T-cell (primary cell): Measurements from ENCODE around the gene CDH13. TPM values are rescaled to one million over a fixed set of nuclear protein-coding genes. Genes with fewer than 3 reads are reported as not detected.

Experiments
- ATAC-seq, 4 experiments: fragments of 200-7000 bp in 3 of 4; fragments of 150-1000 bp in 1 of 4; cut with Tn5 transposase; replicated peaks in 1 of 4; 1 replicate in 3 of 4; 2 replicates in 1 of 4; pipeline ENCODE4 v1.10.0; 2021; ENCODE audit warnings: moderate library complexity in 3 of 4, mild to moderate bottlenecking in 2 of 4, moderate number of reproducible peaks in 1 of 4
- CTCF ChIA-PET, 2 donors: fragments of 300-600 bp; sonication (Branson Sonifier 250); formaldehyde crosslinking; loops; one replicate each; lab custom pipeline; 2022; ENCODE audit warnings: antibody characterized with exemption in 2 of 2; lab: Charles Lee
- POLR2A ChIA-PET, 2 donors: fragments of 300-600 bp; sonication (Branson Sonifier 250); formaldehyde crosslinking; loops; one replicate each; lab custom pipeline; 2022; ENCODE audit warnings: antibody characterized with exemption in 2 of 2; lab: Charles Lee
- DNase-seq, 35 experiments: peaks; one replicate each; pipeline versions ENCODE4 v3.0.0 to v3.0.0-alpha.2; 2013 to 2023
- H3K27ac ChIP-seq: one replicate; pipeline ENCODE4 v1.5.1; 2013; ENCODE audit warnings: low read length
- H3K27me3 ChIP-seq, 2 experiments: replicated peaks in 1 of 2; 1 replicate in 1 of 2; 2 replicates in 1 of 2; pipeline versions ENCODE4 v1.6.1 to v1.7.0; 2013; ENCODE audit warnings: low read length in 1 of 2, mixed read lengths in 1 of 2; ENCODE audit not compliant: control insufficient read depth in 2 of 2, insufficient read depth in 2 of 2; ENCODE audit errors: extremely low read depth in 1 of 2
- H3K36me3 ChIP-seq, 2 donors: 1 replicate in 1 of 2; 2 replicates in 1 of 2; pipeline versions ENCODE4 v1.6.1 to v1.7.0; 2013; ENCODE audit warnings: low read length in 1 of 2; ENCODE audit not compliant: control insufficient read depth in 2 of 2, insufficient read depth in 1 of 2; ENCODE audit errors: extremely low read depth in 1 of 2
- H3K4me1 ChIP-seq, 2 experiments: 1 replicate in 1 of 2; 2 replicates in 1 of 2; pipeline versions ENCODE4 v1.6.1 to v1.7.0; 2013; ENCODE audit warnings: low read length in 2 of 2, mixed read lengths in 1 of 2; ENCODE audit not compliant: insufficient read depth in 2 of 2, control insufficient read depth in 1 of 2; ENCODE audit errors: extremely low read depth in 1 of 2
- H3K4me3 ChIP-seq, 2 donors: 1 replicate in 1 of 2; 2 replicates in 1 of 2; pipeline versions ENCODE4 v1.5.1 to v1.7.0; 2013; ENCODE audit warnings: mild to moderate bottlenecking in 2 of 2, low read length in 1 of 2, moderate library complexity in 1 of 2; ENCODE audit not compliant: control insufficient read depth in 1 of 2; ENCODE audit errors: extremely low read depth in 1 of 2
- H3K9me3 ChIP-seq: 2 replicates; pipeline ENCODE4 v1.7.0; 2013
- H3K27ac Mint-ChIP-seq, 2 donors: one replicate each; pipeline ENCODE4 v1.8.0; 2020 to 2021; ENCODE audit warnings: mild to moderate bottlenecking in 2 of 2, mixed read lengths in 2 of 2
- H3K27me3 Mint-ChIP-seq, 2 donors: one replicate each; pipeline ENCODE4 v1.8.0; 2021 to 2022; ENCODE audit warnings: mixed read lengths in 2 of 2
- H3K36me3 Mint-ChIP-seq: one replicate; pipeline ENCODE4 v1.8.0; 2021; ENCODE audit warnings: mixed read lengths
- H3K4me1 Mint-ChIP-seq, 3 donors: one replicate each; pipeline ENCODE4 v1.8.0; 2020 to 2022; ENCODE audit warnings: mixed read lengths in 3 of 3, mild to moderate bottlenecking in 1 of 3
- H3K4me3 Mint-ChIP-seq, 3 donors: one replicate each; pipeline ENCODE4 v1.8.0; 2020 to 2022; ENCODE audit warnings: mild to moderate bottlenecking in 3 of 3, mixed read lengths in 3 of 3, moderate library complexity in 3 of 3
- H3K9me3 Mint-ChIP-seq, 3 donors: one replicate each; pipeline ENCODE4 v1.8.0; 2020 to 2022; ENCODE audit warnings: mixed read lengths in 3 of 3
- WGBS: methylation state at CpG from one replicate; pipeline ENCODE4 v1.1.5; 2013; ENCODE audit warnings: missing lambda C conversion rate; ENCODE audit not compliant: insufficient coverage; 5-methylcytosine and 5-hydroxymethylcytosine counted together
- total RNA-seq, 35 experiments: library from RNA in 6 of 35; stranded (reverse) in 6 of 35; fragments of 120-200 nt in 1 of 35; gene quantifications; one replicate each; pipeline versions ENCODE4 v1.2.1 to v1.2.4 and lab custom pipeline; 2013 to 2026

Gene CDH13
- total RNA-seq, 5 donors from 2014 or later (not counting 1 experiment from before 2014, with no cell fraction given): not detected

DNA sequence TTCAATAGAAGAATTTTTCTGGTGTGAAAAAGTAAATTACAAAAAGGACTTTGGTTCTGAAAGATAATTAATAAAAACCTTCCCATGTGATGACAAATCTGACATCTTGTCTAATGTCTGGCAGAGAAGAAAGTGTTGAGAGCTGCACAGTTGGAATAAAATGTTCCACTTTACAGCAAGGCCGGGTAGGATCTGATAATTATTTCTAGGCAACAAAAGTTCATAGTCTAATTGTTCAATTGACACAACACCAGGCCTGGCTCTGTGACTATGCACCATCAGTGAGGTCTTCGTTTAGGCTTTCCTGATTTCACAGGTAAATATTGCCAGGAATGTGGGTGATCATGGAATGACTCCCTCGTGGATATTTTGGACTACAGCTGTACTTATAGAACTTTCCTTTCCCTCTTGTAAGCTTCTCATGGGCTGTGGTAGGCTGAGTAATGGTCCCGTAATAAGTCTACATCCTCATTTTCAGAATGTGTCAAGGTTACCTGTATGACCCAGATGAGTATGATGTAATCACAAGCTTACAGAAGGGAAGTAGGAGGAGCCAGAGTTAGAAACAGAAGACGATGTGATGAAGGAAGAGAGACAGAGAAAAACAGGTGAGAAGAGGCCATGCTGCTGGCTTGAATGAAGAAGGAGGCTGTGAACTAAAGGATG lies 217.0 kb downstream of the CDH13 start:
- no peaks in the 10 kb centered on the region for H3K9me3 ChIP-seq
- Mint-ChIP-seq H3K36me3 (no peaks in the 10 kb centered on the region), H3K4me3 (no peak overlapping the region), H3K9me3 (peaks cover 0 to 12% (median 4%) of the 10 kb centered on the region in 3 donors), H3K27me3 (peaks cover 0 to 2% of the 10 kb centered on the region in 2 donors), H3K4me1 (no peaks in the 10 kb centered on the region), H3K27ac (no peak overlapping the region)
- H3K36me3 ChIP-seq: no peaks in the 10 kb centered on the region
- no peak overlapping the region for H3K27ac ChIP-seq
- ChIA-PET POLR2A (no interaction called here), CTCF (no interaction called here)
- peaks cover 0 to 5% of the 10 kb centered on the region in 2 experiments for H3K27me3 ChIP-seq
- H3K4me3 ChIP-seq: no peak overlapping the region
- ATAC-seq (no peak), DNase-seq (no peak)
- no peaks in the 10 kb centered on the region for H3K4me1 ChIP-seq
- WGBS: 80% methylated on average over 1 of the region's 5 CpGs

DNA sequence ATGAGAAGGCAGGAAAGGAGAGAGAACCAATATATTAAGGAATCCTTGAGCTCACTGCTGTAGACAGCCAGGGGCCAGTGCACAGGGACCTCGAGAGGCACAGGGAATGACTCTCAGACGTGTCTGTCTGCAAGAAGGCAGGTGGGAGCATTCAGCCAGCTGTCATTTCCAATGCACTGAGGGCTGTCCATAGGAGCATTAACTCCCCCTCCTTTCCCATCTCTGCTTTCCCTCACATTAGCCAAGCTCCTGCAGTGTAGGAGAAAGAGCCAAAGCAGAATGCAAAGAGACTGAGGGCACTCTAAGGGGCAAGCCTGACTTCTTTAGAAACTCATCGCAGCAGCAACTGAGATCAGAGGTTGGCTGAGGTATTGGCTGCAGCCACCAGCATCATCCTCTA lies 218.3 kb downstream of the CDH13 start:
- H3K27me3 ChIP-seq: no peaks in the 10 kb centered on the region
- ChIA-PET POLR2A (no interaction called here), CTCF (interaction anchor here in 1 of 2 donors (0.7 kb wide), 1 partner anchor 110 kb away, joined by 5 read pairs; no protein-coding TSS in a partner anchor)
- Mint-ChIP-seq H3K4me3 (no peak overlapping the region), H3K4me1 (no peaks in the 10 kb centered on the region), H3K36me3 (no peaks in the 10 kb centered on the region), H3K27ac (no peak overlapping the region), H3K9me3 (peaks cover 0 to 9% (median 4%) of the 10 kb centered on the region in 3 donors), H3K27me3 (peaks cover 2% of the 10 kb centered on the region in 2 donors)
- no peaks in the 10 kb centered on the region for H3K36me3 ChIP-seq
- no peak for DNase-seq
- H3K4me1 ChIP-seq: no peaks in the 10 kb centered on the region
- 79% methylated on average over 3 of the region's 3 CpGs for WGBS
- no peak overlapping the region for H3K27ac ChIP-seq
- no peak for ATAC-seq
- no peaks in the 10 kb centered on the region for H3K9me3 ChIP-seq
- H3K4me3 ChIP-seq: no peak overlapping the region

DNA sequence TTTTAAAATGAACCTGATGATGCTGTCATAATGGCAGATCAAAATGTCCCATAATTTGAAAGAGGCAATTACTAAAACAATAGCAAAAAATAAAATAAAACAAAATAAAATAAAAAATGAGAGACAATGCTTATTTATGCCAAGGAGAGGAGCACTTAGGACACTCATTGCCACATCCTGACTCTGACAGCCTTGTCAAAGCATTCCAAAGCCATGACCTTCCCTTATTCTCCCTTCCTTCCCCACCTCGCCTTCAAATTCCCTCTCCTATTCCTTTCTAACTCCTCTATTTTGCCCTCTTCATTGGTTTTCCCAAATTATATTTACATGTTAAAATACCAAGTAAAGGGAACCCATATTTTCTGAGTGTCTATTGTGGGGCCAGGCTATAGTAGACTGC lies 220.0 kb downstream of the CDH13 start:
- POLR2A ChIA-PET: no interaction called here
- no peak overlapping the region for H3K4me3 Mint-ChIP-seq
- ATAC-seq (no peak), DNase-seq (no peak)
- no peaks in the 10 kb centered on the region for H3K36me3 Mint-ChIP-seq
- no peak overlapping the region for H3K27ac ChIP-seq
- WGBS: no CpG with 5 or more reads among the region's 1 CpG
- H3K4me1 ChIP-seq: no peaks in the 10 kb centered on the region
- no peaks in the 10 kb centered on the region for H3K4me1 Mint-ChIP-seq
- H3K36me3 ChIP-seq: no peaks in the 10 kb centered on the region
- no peaks in the 10 kb centered on the region for H3K9me3 ChIP-seq
- peaks cover 2 to 8% of the 10 kb centered on the region in 2 donors for H3K27me3 Mint-ChIP-seq
- H3K4me3 ChIP-seq: no peak overlapping the region
- no peaks in the 10 kb centered on the region for H3K27me3 ChIP-seq
- peaks cover 0 to 8% (median 4%) of the 10 kb centered on the region in 3 donors for H3K9me3 Mint-ChIP-seq
- CTCF ChIA-PET: no interaction called here
- H3K27ac Mint-ChIP-seq: no peak overlapping the region

DNA sequence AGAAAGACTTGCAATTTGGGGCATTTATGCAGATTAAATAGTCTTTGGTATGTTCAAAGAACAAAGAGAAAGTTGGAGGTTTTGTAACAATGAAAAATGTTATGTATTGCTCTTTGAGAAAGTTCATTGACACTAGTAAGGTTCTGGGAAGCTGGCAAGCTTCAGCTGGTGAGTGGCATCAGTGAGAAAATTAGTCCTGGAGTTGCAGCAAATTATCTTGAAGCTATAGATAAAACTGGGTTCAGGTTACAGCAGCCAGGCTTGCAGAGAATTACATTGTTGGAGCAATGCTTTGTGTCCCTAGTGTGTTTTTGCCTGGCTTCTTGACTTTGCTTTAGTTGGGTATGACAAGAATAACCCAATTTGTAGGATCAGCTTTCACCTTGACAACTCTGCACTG lies 221.2 kb downstream of the CDH13 start:
- ChIA-PET CTCF (no interaction called here), POLR2A (no interaction called here)
- Histone ChIP-seq H3K36me3 (no peaks in the 10 kb centered on the region), H3K27me3 (no peaks in the 10 kb centered on the region), H3K4me1 (no peaks in the 10 kb centered on the region), H3K9me3 (no peaks in the 10 kb centered on the region), H3K27ac (no peak overlapping the region), H3K4me3 (no peak overlapping the region)
- H3K4me1 Mint-ChIP-seq: no peaks in the 10 kb centered on the region
- H3K36me3 Mint-ChIP-seq: no peaks in the 10 kb centered on the region
- no peak overlapping the region for H3K27ac Mint-ChIP-seq
- peaks cover 2 to 8% of the 10 kb centered on the region in 2 donors for H3K27me3 Mint-ChIP-seq
- ATAC-seq (no peak), DNase-seq (no peak)
- H3K4me3 Mint-ChIP-seq: no peak overlapping the region
- H3K9me3 Mint-ChIP-seq: peaks cover 0 to 8% (median 4%) of the 10 kb centered on the region in 3 donors

DNA sequence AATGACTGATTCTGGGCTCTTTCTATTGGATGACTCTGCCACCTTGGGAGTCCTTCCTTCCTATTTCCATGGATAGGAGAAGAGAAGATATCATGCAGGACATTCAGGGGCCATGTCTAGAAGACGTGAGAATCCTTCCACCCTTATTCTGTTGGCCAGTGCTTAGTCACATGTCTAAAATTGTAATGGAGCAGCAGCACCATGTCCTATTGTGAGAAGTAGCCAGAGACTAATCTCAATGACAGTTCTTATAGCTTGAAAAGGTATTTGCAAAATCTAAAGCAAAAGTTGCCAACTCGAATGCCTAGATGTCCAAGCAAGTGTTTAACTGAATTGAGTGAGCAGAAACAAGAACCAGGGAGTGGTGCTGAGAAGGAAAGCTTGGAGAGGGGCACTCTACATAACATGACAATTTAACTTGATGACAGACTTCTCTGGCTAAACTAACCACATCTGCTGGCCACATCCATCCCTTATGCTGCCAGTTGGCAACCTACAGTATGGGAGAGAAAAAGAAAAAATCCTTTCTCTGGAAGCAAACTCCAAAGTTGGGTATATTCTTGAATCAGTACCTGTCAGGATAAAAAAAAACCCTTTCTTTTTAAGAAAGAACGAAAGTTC lies 225.7 kb downstream of the CDH13 start:
- no peaks in the 10 kb centered on the region for H3K27me3 ChIP-seq
- Mint-ChIP-seq H3K9me3 (peaks cover 0 to 2% (median under 1%) of the 10 kb centered on the region in 3 donors), H3K4me1 (no peaks in the 10 kb centered on the region), H3K27ac (no peak overlapping the region), H3K36me3 (no peaks in the 10 kb centered on the region), H3K27me3 (peaks cover 2 to 8% of the 10 kb centered on the region in 2 donors), H3K4me3 (no peak overlapping the region)
- POLR2A ChIA-PET: no interaction called here
- no peak overlapping the region for H3K4me3 ChIP-seq
- no peaks in the 10 kb centered on the region for H3K36me3 ChIP-seq
- H3K9me3 ChIP-seq: no peaks in the 10 kb centered on the region
- no peak overlapping the region for H3K27ac ChIP-seq
- no CpG with 5 or more reads among the region's 3 CpGs for WGBS
- ATAC-seq (no peak), DNase-seq (no peak)
- no peaks in the 10 kb centered on the region for H3K4me1 ChIP-seq
- CTCF ChIA-PET: no interaction called here

DNA sequence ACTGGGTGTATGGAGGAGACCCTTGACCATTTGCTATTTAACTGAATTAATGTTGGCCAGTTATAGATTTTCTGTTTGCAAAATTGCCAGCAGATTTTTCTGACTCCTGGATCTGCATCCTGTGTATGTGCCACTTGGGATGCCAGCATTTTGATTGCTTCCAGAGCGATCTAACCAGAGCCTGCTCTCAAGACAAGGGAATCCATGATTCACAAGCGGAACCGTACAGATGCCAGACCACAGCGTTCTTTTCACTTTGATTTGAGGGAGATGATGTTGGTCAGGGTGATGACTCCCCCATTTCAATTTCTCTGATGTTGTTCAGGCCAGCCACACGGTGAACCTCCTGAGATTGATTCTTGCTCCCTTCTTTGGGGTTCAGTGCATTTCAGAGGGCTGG lies 228.7 kb downstream of the CDH13 start:
- no peaks in the 10 kb centered on the region for H3K9me3 ChIP-seq
- 100% methylated on average over 3 of the region's 5 CpGs for WGBS
- no peak overlapping the region for H3K27ac ChIP-seq
- no peaks in the 10 kb centered on the region for H3K4me1 ChIP-seq
- Mint-ChIP-seq H3K27me3 (peaks cover 2% of the 10 kb centered on the region in 2 donors), H3K9me3 (peaks cover 0 to 3% (median 2%) of the 10 kb centered on the region in 3 donors), H3K27ac (no peak overlapping the region), H3K36me3 (no peaks in the 10 kb centered on the region), H3K4me3 (no peak overlapping the region), H3K4me1 (no peaks in the 10 kb centered on the region)
- ChIA-PET CTCF (no interaction called here), POLR2A (no interaction called here)
- no peaks in the 10 kb centered on the region for H3K27me3 ChIP-seq
- DNase-seq: no peak
- no peak overlapping the region for H3K4me3 ChIP-seq
- H3K36me3 ChIP-seq: no peaks in the 10 kb centered on the region
- ATAC-seq: no peak
